Omental fat pad (tissue), 4 donors: ENCODE data around the gene KRTAP5-11. TPM values are rescaled to one million over a fixed set of nuclear protein-coding genes. Genes with fewer than 3 reads are reported as not detected.
"Not testable (repeated sequence)": the region's sequence is repeated elsewhere in the genome, so short reads cannot be mapped to it uniquely, and the experiment has no call there.

ENCODE experiments used
- ATAC-seq: fragments of 150-250 bp; one replicate; pipeline ENCODE4 v1.9.1; 2016; ENCODE audit warnings: mild to moderate bottlenecking, moderate library complexity; ENCODE audit not compliant: low FRiP score
- DNase-seq: peaks from one replicate; pipeline ENCODE4 v3.0.0-alpha.2; 2019; ENCODE audit warnings: low spot score
- total RNA-seq, 4 donors: library from RNA; depleted of rRNA; stranded (reverse); fragments of >200 nt; gene quantifications; one replicate each; pipeline ENCODE4 v1.1.0, GENCODE V29; 2016
- TF ChIP-seq, protein P1 (sequence below), 3 donors: fragments of 450-650 bp; IDR thresholded peaks; one replicate each; pipeline ENCODE4 v1.5.1; 2016 to 2017; ENCODE audit warnings: antibody characterized with exemption in 3 of 3, mild to moderate bottlenecking in 3 of 3, moderate library complexity in 2 of 3

KRTAP5-11 gene
- total RNA-seq, 4 donors from 2014 or later = not detected

DNA sequence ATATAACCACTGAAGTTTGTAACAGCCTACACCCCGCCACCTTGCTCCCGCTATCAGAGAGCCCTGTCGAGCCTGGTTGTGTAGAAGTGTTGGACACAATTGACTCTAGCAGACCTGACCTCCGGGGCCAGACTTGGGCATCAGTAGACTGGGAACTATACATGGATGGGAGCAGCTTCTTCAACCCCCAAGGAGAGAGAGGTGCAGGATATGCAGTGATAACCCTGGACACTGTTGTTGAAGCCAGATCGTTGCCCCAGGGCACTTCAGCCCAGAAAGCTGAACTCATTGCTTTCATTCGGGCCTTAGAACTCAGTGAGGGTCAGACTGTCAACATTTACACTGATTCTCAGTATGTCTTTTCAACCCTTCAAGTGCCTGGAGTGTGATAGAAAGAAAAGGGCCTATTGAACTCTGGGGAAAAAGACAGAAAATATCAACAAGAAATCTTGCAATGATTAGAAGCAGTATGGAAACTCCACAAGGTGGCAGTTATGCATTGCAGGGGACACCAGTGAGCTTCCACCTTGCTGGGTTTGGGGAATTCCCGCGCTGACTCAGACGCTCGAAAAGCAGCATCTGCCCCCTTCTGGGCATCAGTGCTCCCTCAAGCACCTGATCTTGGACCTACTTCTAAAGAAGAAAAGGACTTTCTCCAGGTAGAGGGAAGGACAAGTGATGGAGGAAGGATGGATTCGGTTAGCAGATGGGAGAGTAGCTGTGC, 6.3 kb upstream of the KRTAP5-11 start:
- DNase-seq, ATAC-seq: not testable (repeated sequence)

DNA sequence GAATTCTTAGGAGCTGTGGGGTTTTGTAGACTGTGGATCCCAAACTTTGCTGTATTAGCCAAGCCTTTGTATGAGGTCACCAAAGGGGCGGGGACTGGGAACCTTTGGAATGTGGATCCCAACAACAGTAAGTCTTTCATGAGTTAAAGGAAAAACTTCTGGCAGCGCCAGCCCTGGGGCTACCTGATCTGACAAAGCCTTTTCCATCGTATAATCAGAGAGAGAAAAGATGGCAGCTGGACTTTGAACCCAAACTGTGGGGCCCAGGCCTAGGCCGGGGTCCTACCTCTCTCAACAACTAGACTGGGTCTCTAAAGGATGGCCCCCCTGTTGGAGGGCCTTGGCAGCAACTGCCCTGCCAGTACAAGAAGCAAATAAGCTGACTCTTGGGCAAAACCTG, 5.6 kb upstream of the KRTAP5-11 start:
- ATAC-seq, DNase-seq: not testable (repeated sequence)

DNA sequence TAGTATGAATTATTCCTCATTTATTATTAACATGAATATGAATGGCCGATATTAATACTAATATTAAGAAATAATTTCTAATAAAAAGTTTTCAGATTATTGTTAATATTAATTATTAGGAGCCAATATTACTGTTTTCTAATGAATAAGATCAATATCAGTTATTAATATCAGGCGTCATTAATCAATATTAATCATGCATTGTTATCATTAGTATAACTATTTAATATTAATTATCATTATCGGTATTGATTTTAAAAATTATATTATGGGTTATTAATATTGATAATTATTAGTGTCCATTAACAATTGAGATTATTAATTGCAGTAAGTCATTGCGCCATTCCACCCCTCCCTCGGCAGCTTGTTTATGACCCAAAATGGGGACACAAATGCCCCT, 3.0 kb upstream of the KRTAP5-11 start:
- not testable (repeated sequence) for DNase-seq, ATAC-seq

DNA sequence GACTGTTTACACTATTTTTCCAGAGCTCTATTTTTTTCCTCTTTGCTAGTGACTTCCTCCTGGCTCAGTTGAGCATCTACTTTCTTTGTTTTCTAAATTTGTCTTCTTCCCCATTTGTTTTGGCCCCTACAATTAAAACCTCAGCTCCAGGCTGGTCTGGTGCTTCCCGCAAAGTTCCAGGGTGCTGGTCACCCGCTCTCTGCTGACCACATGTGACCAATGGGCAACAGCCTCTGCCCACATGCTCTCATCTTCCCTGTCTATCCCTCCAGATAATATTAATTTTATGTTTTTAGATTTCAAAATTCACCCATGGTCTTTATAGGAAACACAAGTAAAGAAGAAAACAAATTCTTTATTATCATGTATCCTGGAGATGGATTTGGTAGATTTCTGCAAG, 294 bp upstream of the KRTAP5-11 start:
- not testable (repeated sequence) for DNase-seq, ATAC-seq

DNA sequence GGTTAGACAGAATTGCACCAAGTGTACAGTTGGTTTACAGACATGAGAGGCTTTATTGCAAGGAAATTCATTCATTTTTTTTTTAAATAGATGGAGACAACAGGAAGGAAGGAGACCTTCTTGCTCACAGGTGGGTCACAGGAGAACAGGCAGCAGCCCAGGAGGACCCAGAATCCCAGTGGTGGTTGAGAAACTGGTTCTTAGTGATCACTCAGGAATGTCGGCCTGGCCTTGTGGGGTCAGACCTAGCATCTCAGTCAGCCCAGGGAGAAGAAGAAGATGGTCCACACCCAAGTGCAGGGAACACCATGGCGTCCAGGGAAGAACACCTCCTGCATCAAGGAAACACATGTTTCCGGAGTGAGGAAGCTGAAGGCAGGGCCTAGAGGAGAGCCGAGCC, 849 bp downstream of the KRTAP5-11 start:
- TF ChIP-seq, protein P1, sequence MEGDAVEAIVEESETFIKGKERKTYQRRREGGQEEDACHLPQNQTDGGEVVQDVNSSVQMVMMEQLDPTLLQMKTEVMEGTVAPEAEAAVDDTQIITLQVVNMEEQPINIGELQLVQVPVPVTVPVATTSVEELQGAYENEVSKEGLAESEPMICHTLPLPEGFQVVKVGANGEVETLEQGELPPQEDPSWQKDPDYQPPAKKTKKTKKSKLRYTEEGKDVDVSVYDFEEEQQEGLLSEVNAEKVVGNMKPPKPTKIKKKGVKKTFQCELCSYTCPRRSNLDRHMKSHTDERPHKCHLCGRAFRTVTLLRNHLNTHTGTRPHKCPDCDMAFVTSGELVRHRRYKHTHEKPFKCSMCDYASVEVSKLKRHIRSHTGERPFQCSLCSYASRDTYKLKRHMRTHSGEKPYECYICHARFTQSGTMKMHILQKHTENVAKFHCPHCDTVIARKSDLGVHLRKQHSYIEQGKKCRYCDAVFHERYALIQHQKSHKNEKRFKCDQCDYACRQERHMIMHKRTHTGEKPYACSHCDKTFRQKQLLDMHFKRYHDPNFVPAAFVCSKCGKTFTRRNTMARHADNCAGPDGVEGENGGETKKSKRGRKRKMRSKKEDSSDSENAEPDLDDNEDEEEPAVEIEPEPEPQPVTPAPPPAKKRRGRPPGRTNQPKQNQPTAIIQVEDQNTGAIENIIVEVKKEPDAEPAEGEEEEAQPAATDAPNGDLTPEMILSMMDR (IDR thresholded peaks at IDR 0.05) = no peak
- DNase-seq (no peak), ATAC-seq (no peak)

DNA sequence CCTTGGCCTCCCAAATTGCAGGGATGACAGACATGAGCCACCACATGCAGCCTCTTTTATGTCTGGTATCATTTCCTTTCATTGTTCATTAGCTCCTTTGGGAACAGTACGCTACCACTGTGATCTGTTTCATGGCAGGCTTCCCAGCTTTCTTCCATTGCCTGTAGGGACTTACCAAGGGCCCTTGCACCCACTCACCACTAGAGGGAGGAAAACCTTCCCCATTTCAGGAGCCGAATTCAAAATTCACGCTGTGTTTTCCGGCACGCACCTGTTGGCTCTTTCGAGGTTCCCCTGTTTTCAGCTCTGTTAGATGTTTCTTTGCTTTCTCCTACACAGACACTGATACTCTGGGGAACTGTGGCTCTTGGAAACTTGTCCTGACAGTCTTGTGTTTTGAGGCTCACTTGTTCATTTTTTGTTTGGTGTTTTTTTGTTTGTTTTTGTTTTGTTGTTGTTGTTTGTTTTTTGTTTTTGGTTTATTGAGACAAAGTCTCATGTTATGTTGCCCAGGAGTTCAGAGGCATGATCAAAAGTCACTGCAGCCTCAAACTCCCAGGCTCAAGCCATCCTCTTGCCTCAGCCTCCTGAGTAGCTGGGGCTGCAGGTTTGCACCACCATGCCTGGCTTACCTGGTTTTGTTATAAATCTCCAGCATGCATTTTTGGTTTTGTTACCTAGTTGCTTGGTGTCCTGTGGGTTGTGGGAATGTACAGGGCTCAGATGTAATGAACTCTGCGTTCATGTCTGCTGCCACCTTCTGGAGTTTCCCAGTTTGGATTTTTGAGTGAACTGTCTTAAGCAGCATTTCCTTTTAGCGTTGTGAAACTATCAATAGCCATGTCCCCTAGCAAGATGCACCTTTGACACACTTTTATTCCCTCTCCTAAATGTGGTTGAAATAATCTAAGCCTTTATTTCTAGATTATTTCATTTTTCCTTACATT, 2.3 kb downstream of the KRTAP5-11 start:
- DNase-seq (no peak), ATAC-seq (peak; percentile 45)
- TF ChIP-seq, protein P1 (IDR thresholded peaks at IDR 0.05) = no peak

DNA sequence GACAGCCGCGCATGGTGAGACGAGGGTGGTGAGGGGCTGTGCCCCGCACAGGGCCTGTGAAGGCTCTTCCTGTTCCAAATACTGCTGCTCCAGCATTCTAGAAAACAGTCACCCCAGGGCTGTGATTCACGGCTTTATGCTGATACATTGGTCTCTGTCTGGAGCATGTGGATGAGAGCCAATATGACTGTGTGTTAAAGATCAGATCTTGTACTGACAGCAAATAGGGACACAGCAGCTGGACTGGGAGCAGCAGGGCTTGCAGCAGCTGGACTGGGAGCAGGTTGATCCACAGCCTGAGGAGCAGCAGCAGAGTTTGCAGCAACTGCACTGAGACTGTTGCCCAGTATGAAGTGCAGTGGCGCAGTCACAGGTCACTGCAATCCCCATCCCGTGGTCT, 3.2 kb downstream of the KRTAP5-11 start:
- ATAC-seq, DNase-seq: not testable (repeated sequence)

DNA sequence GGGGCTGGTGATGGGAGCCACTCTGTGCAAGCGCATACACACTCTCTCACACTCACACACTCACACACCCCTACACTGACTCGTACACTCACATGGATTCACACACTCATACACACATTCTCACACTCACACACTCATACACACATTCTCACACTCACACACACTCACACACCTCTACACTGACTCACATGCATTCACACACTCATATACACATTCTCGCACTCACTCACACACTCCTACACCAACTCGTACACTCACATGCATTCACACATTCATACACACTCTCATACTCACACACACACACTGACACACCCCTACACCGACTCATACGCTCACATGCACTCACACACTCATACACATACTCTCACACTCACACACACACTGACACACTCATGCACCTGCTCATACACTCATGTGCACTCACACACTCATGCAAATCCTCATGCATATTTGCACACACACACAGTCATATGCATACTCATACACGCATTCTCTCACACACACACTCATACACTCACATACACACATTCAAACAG, 5.1 kb downstream of the KRTAP5-11 start:
- ATAC-seq (no peak), DNase-seq (no peak)
- TF ChIP-seq, protein P1 (IDR thresholded peaks at IDR 0.05) = no peak

DNA sequence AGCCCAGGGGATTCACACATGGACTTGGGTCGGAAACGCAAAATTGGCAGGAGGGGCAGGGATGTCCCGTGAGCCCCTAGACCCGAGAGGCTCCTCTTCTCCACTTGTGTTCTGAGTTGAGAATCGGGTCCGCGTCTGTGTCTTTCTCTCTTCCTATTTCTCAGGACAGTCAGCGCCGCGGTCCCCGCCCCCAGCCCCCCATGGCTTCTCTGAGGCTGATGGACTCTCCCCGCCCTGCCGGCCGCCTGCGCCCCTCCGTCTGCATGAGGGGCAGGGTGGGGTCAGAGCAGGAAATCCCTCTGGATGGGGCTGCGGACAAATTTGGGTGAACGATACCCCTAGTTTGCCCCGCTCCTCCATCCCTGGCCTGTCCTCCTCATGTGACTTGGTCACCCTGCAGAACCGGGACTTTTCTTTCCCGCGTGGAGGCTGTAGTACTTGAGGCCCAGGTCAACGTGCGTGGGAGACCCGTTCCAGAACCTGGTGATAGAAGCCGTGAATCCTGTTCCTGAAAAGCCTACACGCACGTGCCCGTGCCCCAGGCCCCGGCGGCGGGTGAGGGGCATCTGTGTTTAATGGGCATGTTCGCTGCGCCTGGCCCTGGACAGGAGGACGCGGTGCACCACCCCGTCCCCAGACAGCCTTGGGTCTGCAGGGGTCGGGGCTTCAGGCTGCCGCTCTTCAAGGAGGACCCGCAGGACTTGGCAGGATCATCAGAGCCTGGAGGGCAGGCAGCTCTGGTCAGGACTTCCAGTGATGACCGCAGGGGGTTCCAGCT, 5.8 kb downstream of the KRTAP5-11 start:
- ATAC-seq, DNase-seq: not testable (repeated sequence)
